ENCODE measurements around the gene PSEN1.

PSEN1 gene

DNA sequence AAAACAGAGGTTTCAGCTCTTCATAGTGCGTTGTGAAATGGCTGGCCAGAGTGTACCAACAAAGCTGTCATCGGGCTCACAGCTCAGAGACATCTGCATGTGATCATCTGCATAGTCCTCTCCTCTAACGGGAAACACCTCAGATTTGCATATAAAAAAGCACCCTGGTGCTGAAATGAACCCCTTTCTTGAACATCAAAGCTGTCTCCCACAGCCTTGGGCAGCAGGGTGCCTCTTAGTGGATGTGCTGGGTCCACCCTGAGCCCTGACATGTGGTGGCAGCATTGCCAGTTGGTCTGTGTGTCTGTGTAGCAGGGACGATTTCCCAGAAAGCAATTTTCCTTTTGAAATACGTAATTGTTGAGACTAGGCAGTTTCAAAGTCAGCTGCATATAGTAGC, 86.7 kb downstream of the PSEN1 start:
- DNase-seq: no peak

DNA sequence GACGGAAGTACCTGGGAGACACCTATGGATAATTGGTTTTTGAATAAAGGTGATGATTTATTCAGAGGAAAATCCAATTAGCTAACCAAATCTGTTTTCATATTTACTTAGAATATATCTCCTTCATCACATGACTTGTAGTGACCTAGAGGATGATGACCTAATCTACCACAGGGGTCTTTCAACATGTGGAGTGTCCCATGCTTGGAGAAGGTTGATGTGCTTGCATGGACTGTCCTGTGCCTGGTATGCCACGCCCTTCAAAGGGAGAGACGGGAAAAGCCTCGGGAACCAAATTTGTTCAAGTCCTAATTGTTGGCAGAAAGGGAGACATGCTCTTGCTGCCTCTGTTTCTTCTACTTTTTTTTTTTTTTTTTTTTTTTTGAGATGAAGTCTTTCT, 89.2 kb downstream of the PSEN1 start:
- DNase-seq: no peak

DNA sequence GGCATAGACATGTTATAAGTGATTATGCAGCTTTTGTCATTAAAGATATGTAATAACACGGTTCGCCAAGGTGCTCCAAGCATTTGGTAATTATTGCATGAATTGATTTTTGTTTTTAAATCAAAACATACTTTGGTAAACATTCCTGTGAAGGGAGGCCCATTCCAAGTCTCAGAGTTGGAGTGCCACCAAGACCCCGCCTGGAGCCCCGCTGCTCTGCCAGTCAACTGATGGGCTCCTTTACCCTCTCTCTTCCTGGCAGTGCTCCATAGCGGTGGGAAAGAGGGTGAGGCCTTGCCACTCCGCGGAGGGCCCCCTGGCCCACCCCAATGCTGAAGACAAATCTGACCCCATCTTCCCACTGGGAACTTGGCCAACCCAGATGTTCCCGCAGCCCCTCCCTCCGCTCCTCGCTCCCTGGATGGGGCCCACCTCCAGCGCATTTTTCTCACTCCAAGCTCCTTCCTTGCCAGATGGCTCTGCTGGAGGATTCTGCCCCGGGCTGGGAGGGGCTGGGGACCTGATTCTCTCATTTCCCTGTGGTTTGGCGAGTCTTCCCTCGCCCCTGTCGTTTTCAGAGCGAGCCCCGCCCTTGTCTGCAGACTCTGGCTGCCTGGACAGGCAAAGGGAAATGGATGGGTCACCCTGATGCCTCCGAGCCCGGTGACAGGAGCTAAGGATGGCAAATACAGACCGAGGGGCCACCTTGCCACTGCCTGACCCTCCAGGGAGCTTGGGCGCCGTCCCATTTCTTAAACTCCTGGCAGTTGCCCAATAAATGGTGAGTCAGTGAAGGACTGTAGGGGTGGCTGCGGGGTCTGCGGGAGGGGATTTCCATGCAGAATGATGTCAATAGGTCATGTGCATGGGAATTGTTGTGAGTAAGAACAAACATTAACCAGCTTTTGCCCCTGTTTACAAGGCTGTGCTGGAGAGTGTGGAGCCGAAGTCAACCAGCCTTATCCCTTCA, 91.8 kb downstream of the PSEN1 start:
- DNase-seq: no peak

DNA sequence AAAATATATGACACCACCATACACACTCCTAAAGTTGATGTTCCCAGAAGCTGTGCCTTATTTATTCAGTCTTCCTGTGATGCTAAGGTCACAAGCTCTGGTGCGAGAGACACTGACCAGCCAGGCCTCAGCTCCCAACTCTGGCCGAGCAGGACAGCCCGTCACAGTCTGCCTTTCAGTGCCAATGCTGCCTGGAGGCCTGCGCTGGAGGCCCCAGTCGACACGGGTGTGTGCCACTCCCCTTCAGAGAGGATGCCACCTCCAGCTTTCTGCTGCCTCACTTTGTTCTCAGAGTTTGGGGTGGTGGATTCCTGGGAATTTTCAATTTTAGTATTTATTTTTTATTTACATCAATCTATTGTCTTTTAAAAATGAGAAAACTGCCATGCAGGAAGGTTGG, 93.7 kb downstream of the PSEN1 start:
- DNase-seq: no peak

DNA sequence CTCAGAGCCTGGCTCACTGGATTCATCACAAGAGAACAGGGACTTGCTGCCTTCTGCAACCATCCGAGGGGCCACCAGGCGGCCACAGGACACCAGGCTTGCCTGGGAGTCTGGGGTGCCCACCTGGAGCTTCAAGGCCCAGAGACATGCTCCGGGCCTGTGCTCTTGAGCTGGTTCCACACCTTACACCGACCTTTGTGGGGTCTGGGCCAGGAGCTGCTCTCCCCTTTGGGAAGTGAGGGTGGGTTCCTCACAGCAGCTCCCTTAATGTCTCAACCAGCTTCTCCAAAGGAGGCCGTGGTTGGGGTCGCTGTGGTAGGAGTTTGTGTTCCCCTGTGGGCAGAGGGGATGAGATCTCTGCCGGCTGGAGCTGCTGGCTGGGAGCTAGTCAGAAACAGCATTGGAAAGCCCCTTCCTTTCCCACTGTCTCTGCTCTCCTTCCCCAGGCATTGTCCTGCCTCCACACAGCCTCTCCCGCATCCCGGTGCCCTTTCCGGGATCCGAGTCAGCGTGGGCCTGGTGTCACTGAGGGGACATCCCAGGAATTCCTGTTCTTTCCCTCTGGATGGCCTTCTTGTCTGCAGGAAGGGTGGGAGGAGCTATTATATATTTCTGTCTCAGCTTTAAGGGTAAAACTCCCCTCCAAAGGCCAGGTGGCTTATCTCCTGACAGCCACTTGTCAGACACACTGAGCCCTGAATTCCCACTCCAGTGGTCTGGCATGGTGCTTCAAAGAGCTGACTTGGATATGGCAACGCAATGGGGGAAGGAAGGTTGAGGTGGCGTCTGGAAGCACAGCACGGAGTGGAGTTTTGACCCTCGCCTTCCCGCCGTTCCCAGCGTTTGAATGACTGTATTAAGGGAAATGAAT, 95.9 kb downstream of the PSEN1 start:
- DNase-seq: no peak

DNA sequence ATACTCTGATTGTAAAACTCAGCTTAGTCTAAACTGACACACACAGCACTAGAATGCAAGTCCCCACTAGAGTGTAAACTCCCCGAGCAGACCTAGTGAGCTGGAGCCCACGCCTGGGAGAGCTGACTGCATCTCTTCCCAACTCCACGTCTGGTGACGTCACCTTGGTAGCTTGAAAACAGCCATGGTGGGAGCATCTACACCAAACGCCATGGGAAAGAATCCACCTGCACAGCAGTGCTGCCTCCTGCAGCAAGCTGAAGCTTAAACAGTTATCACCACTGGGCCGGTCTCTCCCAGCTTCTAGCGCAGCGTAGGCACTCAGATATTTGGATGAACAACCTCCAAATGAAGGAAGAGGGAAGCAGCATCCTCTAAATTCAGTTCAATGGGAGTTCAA, 96.7 kb downstream of the PSEN1 start:
- no peak for DNase-seq

DNA sequence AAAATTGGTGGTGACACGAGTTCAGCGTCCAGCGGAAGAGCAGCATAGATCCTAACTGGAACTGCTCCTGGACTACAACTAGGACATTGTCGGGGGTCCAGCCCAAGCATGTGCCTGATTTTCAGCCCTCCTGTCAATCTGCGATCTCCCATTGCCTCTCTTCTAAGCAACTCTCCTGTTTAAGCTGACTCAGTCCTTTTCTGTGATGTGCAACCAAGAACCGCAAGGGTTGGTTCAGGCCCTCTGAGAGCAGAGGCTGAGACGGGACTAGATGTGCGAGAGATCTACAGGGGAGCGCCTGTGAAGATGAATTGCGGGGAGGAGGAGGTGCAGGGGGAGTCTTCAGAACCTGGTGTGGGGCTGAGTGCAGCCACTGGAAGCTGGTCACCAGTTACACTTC, 97.3 kb downstream of the PSEN1 start:
- no peak for DNase-seq

DNA sequence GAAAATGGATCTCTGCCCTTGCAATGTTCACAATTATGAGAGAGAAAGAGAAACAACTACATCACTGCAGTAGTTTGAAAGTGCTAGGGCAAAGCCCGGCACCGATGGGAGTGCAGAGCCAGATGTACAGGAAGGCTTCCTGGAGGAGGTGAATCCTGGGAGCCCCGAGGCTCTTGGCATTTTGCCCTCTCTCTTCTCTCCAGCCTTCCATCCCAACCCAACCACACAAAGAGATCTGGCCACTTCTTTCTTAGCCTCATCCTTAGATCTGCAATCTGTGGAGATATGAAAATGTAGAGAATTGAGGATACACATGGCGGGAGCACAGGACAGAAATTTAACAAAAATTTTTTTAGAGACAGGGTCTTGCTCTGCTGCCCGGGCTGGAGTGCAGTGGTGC, 97.7 kb downstream of the PSEN1 start:
- DNase-seq: no peak

DNA sequence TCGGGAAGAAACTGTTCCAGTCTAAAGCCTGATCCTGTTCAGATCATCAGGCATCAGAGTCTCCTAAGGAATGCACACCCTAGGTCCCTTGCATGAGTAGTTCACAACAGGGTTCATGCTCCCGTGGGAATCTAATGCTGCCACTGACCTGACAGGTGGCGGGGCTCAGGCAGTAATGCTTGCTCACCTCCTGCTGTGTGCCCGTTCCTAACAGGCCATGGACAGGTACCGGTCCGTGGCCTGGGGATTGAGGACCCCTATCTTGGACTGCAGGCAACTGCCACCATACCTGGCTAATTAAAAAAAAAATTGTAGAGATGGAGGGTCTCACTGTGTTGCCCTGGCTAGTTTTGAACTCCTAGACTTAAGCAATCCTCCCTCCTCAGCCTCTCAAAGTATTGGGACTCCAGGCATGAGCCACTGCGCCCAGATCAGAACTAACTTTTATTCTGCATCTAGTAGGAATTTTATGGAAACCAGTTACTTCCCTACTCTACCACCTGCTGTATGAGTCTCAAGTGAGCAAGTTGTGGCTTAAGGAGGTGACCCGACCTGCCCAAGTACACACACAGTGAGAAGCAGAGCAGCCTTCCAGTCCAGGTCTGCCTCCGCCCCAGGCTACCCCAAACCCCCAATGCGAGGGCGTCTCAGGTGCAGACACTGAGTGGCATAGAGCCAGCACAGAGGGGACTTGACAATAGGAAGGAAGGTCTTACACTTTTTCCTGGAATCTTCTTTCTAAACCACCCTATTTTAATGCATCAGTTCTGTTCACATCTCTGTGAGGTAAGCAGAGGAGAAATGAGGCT, 98.5 kb downstream of the PSEN1 start:
- DNase-seq: no peak

DNA sequence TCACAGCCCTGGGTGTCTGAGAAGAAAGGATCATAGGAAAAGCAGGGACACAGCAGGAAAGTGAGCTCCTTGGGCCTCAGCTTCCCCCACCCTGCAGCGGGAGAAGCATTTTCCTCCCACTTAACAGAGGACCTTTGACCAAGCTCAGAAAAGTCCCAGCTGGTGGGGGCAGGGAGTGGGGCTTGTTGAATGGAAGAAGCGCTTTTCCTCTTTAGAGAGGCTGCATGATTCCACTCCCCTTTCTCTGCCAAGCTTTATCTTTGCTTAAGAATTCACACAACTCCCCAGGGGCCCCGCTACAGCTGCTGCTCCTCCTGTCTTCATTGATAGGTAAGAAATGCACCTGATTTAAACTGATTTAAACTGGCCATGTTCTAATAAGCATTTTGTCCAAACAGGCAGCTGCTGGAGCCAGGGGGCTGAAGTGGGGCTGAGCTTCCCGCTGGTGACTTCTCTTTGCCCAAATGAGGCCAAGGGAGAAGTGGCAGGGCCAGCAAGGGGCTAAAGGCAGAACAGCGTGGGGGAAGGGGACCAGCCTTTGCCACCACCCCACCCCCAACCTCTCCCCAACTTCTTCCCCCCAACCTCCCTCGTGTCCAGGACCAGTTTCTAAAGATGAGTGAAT, 99.3 kb downstream of the PSEN1 start:
- no peak for DNase-seq

DNA sequence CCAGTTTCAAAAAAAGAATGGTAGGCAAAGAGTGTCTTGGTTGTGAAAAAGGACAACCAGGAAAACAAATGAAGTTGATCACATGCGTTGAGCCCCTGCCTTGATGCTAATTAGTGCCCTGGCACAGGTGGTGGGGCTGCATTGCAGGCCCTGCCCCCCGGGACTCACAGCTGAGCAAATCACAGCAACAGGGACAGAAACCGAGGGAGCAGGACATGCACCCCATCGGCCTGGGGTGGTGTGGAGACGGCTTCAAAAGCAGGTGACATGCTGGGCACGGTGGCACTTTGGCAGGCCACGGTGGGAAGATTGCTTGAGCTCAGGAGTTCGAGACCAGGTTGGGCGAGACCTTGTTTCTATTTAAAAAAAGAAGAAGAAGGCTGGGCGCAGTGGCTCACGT, 99.8 kb downstream of the PSEN1 start:
- DNase-seq: no peak

DNA sequence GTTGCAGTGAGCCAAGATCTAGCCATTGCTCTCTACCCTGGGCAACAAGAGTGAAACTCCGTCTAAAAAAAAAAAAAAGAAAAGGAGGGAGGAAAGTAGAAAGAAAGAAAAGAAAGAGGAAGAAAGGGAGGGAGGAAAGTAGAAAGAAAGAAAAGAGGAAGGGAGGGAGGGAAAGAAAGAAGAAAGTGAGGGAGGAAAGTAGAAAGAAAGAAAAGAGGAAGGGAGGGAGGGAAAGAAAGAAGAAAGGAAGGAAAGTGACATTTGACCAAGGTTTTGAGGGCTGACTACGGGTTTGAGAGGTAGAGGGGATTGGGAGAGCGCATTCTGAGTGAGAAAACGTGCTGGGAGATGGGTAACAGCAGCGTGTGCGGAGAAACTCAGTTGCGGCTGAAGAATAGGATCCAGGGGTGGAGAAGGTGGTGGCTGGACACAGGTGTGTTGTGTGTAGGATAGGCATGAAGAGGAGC, 100.5 kb downstream of the PSEN1 start:
- no peak for DNase-seq

DNA sequence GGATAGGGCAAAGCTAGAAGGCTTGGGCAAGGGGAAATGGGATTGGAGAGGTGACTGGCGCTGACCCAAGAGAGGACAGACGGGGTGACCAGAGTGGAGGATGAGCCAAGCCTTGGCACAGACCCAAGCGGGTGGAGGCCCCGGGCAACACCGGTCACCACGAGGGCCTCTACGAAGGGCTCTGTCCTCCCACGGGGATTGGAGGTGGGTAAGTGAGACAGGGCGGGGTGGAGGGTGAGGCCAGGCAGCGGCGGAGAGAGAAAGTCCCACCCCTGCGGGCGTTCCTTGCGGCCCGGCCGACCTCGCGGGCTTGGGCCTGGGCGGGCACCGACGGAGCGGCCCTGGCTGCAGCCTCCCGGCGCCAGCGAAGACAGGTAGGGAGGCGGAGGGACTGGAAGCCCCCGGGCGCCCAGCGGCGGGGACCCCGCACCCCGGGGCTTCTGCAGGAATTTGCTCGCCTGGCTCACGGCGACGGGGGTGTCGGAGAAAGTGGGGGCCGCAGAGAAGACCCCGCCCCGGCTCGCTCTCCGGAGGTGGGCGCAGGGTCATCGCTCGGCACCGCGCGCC, 101.0 kb downstream of the PSEN1 start, which contains the start of gene PAPLN:
Gene PAPLN, plus strand, starts transcription at position 288 of the 567 bp plus-strand sequence. CDS start 2,273 bp downstream, outside the sequence.
- no peak for DNase-seq

DNA sequence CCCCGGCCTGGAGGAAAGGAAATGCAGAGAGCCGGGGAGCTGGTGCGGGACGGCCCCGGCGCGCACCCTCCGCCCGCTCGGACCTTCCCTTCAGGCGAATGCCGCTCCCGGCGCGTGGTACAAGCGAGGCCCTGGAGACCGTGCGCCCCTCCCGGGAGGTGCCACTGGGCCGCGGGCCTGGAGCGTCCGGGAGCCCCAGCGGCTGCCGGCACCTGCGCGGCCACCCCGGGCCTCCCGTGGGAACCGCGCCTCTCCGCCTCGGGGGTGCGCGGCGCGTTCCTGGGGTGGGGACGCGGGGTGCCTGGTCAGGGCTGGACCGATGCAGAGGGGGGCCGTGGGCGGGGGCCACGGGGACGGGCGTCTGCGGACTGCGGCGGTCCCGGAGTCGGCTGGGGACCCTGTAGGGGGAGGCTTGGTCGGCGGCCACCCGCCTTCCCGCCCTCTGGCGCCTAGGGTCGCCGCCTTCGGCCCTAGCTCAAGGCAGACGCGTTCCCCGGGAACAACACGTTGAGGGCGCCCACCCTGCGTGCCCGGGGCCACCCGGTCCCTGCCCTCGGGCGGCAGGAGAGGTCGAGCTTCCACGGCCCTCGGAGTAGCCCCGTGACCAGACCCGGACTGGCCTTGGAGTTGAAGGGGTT, 101.6 kb downstream of the PSEN1 start:
- no peak for DNase-seq

DNA sequence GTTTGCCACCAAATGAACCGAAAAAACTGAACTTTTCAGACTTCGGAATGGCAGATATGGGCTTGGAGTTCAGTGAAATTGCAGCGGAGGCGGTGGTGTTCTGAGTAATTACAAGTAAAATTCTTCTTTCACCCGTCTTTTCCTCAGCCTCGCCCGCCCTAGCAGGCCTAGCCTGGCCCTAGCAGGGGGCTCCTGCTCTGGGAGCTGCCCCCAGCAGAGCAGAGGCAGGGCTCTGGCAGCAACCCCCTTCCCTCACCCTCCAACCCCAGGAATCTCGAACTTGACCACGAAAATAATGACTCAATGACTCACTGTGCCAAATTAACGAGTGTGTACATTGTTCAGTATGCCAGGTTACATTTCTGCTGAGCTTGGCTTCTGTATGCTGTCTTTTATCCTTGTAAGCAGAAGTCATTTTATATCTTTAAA, 102.1 kb downstream of the PSEN1 start:
- no peak for DNase-seq

DNA sequence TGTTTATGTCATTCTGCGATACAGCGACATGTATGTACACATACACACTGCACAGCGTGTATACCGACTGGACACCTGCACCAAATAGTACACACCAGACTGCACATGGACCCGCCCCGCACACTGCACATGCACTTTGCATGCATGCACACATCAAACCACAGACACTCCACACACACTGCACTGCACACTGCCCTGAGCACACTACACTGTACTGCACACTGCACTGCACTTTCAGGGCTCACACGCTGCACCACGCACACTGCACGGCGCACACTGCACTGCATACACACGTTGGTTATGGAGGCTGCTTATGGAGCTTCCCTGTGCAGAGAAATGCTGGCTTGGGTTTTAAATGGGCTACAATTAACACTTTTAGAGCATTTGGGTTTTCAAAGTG, 102.6 kb downstream of the PSEN1 start:
- no peak for DNase-seq

DNA sequence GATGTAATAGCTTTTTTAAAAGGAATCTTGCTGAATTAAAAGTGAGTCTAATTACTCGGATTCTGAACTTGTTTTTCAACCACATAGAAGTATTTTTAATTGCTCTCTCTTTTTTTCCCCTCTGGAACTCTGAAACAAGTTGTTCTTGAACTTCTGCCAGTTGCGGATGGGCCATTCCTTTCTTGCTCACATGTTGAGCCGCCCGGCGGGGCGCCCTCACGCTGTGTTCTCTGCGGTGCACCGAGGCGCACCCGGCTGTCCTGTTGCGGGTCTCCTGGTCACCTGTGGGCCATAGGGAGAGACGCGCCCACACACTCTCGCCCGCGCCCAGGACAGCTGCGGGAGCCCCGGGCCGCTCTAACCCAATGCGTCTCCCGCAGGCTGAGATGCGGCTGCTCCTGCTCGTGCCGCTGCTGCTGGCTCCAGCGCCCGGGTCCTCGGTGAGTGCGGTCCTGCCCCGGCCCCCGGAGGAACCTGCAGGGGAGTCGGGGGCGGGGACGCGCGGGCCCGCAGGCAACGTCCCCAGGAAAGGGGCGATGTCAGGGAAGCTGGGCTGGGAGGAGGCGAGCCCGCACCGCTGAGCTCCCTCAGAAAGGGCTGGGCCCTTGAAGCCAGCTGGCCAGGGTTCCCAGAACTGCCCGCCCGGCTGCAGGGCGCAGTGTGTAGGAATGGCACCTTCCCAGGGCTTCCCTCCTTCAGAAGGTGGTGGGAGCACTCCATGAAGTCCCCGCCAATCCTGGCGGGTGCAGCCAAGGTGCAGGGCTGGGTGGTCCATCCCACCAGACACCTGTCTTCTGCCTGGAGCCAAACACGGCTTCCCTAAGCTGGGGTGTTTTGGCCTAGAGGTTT, 103.3 kb downstream of the PSEN1 start:
- DNase-seq: no peak

DNA sequence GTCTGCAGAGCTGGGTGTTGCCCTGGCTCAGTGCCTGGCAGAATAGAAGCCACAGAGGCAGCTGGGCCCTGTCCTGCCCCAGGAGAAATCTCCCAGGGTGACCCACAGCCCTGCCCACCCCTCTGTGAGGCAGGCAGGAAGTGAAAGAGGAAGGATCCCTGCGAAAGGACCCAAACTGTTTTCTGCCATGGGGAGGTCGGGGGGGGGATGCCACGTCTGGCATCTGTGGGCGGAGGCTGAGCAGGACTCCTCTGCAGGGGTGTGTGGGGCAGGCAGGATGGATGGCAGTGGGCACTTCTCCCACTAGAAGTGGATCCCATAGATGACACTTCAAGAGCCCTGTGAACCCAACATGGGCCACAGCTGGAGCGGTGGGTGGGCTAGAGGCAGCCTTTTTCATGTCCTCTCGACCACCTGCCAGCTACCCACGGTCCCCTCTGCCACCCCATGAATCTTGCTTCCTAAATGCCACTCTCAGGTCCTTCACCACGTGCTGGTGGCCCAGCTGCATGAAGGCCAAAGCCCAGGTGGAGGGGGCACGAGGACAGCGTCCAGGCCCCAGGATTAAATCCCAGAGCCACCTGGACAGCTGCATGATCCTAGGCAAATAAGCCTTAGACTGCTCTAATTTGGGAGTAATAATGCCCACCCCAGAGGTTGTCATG, 104.6 kb downstream of the PSEN1 start:
- no peak for DNase-seq

DNA sequence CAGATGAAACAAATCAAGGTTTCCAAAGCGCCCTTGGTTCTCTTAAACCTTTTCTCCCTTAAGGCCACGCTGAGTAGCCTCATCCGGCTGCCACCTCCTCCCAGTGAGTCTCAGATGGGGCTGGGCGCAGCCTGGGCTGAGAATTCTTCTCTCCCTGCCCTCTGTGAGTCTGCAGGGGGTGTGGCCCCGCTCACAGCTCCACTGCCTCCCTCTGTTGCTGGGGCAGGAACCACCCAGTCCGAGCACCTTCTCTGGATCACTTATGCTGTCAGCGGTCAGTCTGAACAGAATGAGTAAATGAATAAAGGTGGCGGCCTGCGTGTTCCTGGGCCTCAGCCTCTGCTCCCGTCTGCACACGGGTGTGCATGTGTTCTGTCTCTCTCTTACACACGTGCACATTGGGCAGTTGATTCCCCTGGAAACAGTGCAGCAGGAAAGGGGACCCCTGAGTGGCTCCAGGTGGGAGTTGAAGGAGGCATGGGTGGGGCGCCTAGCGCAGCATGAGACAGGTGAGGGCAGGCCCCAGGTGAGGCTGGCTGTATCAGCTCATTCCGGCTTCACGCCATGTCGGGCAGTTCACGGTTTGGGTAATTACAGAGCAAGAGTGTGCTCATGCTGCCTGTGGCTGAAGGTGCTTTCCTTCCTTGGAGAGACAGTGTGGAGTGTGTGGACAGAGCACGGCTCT, 105.3 kb downstream of the PSEN1 start:
- DNase-seq: no peak
